Right kidney (tissue), 1 donor: Measurements from ENCODE around the gene TENT5C.

Experiments
- DNase-seq: peaks from one replicate; pipeline ENCODE4 v3.0.0-alpha.2; 2016

Gene TENT5C

DNA sequence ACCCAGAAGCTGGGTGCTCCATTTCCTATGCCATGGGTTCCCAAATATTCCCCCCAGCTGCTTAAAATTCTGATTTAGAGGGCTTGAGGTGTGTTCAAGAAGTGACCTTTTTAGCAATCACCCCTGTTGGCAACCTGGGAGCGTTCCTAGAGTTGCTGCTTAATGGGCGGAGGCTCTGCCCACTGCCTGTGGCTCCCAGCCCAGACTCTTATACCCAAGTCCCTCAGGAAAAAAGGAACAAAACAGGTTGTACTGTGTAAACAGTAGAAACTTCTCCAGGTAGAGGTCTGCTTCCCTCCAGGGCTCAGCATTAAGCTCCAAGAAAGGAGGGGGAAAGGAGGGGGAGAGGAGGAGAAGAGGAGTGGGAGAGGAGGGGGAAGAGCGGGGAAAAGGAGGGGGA lies 14.6 kb upstream of the TENT5C start:
- DNase-seq = no peak

DNA sequence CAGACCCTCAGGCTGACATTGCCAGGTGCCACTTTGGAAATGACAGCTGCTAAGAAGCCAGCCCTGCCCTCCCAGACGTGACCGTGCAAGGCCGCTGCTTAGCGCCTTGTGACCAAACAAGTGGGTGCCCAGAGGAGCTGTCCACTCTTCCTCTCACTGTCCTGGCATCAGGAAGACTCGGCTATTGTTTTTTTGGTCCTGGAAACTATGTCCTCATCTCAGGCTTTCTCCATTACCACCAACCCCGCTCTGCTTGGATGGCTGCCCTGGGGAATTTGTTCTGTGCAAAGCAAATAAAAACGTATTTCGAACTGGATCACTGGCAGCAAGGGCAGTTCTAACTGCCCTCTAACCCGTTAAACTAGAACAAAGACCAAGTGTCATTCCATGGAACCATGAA lies 13.7 kb upstream of the TENT5C start:
- DNase-seq = no peak

GRCh38 chr1:117594261-117594990 lies 11.4 kb upstream of the TENT5C start:
- DNase-seq = no peak

DNA sequence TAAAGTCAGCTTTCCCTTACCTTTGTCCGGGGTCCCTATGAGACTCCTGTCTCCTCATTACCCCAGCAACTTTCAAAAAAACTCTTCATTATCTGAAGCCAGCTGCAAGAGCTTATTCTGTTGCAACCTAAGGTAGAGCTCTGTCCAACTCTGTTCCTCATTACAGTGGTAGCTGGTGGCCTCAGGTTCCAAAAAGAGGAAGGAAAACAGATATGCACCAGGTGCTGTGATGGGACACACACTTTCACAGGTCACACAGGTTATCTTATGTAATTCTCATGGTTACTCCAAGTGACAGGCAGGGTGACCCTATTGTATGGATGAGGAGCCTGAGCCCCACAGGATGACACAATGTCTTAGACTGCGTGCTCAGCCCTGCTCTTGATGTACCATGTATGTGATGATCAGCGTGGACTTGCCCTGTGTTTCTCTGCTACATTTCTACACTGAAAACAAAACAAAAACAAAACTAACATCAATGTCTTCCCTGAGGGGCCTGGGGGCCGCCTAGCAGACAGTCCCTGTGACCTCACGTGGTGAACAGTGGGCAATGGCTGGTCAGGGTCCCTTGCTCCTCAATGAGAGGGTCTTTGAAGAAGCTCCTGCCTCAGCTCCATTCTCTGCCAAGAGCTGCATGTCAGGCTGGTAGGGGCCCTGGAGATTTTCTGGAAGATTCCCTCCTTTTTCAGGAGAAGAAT lies 9.7 kb upstream of the TENT5C start:
- DNase-seq = no peak

GRCh38 chr1:117598489-117598888 lies 7.4 kb upstream of the TENT5C start:
- no peak for DNase-seq

DNA sequence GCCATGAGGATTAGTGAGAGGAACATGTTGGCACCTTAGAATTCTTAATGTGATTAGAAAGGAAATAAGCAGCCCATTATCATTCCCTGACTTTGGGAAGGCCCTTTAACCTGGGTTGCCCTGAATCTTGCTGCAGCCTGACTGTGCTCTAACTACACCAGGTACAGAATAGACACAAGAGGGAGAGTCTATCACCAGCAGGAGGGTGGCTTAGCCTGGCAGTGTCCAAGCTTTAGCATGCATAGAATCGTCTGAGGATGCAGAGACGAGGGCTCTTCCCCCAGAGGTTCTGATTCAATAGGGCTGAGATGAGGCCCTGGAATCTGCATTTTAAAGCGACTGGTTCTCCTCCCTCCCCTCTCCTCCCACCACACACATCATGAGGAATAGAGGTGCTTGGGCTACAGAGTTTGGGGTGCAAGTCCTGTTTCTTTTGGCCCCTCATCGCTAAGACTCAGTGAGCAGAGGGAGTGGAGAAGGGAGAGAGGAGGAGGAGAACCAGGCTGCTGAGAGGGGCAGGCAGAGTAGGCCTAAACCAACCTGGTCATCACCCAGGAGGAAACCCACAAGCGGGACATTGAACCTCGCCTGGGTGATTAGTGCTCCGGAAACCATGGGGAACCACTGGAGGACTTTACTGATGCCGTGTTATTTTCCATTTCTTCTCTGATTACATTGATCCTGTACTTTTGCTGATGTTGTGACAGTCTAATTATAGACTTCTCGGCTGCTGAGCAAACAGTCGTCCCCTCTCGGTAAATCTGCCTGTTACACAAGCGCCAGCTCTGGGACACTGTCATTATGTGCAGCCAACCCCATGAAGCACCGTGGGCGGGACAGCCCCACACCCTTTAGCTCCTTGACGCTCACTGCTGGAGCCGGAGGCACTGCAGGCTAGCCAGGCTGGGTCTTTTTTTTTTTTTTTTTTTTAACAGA lies 6.3 kb upstream of the TENT5C start:
- DNase-seq = no peak

DNA sequence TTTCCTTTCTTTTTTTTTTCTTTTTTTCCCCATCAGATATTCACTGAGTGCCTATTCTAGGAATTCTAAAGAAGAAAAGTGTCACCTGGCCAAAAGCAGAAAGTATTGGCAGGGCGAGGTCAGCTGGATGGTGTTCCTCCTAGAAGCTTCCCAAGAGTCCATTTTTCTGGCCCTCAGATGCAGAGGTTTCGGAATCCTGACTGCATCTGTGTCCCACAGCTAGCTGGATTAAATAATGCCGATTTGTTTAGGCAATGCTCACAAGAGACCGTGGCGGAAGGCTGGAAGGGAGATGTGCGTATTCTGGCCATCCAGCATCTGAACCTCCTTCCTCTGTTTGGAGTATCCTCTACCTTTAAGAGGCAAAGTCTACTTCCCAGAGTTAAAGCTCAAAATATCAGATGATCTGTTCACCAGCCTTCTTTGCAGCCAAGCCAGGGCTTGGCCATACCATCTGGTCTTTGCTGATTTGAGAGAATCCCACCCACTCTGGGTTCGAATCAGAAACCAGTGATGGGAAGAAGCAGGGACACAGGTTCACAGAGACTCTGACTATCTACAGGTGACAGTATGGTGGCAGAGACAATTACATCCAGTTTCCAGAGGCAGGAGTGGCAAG lies 5.4 kb upstream of the TENT5C start:
- DNase-seq = no peak

- no peak for DNase-seq
These were observed 4.9 kb upstream of the TENT5C start for GRCh38 chr1:117600966-117601365.

DNA sequence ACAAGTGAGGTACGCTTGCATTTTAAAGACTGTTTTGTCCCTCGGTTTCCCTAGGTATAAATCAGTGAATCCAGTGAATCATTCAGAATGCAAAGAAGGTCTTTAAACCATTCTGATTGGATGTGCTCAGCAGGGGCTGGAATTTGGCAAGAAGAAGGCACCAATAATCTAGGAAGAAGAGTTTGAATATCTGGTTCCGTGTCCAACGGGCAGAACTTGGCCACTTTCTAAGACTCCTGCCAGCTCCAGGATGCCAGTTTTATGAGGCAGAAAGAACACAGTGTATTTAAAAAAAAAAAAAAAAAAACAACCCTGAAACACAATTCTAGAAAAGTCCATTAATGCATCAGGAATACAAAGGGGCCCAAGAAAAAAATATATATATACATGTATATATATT lies 3.0 kb upstream of the TENT5C start:
- DNase-seq = no peak

DNA sequence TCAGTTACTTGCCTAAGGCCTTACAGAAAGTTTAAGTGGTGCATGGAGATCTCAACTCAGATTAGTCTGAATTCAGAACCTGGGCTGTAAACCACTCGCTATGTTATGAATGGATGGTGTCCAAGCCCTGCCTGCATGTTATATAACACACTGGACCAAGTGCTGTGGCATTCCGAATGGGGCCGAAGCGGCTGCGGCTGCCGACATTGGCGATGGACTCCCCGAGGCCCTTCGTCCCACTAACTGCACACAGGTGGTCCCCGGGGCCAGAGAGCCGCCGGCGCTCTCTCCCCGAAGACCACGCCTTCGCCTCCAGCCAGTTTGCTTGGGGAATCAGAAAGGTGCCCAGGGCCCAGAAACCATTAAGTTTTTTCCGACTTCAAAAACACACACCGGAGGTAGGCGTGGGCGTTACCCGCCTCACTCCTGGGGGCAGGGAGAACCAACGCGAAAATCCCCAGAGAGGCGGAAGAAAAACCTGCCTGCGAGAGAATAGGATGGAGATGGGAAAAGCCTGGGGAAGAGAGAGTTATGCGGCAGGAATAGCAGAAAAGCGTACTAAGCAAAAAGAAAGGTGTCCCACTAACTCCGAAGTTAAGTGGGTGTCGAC lies 579 bp upstream of the TENT5C start:
- DNase-seq = peak; percentile 86

DNA sequence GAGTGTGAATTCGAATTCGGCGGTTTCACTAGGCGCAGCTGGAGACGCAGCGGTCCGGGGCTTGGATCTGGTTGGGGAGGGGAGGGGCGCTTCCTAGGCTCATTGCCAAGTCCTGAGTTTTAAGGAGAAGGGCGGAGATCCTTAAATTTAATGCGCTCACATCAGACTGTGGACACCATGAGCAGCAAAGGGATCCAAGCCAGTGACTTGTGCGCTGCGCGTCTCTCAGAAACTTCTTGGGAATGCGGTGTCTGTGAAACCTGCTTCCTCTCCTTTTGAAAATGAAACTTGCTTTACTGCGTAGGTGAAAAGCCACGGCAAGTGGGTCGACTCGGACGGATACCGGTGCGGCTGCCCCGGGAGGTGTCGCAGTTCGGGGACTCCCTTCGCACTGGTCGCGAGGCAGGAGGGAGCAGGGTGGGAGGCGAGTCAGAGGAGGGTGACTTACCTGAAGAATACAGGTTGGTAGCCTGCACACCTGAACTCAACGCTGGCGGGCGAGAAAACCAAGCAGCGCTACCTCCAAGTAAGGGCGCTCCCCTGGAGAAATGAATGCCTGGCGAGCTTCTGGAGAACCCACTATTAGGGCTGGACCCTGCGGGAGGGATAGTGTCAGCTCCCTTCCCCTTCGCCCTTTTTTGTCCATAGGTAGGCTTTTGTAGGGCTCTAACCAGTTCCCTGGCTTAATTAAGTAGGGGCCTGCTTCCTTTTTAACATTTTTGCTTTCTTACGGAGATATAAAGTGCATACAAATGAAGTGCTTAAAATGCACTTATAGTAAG lies 992 bp downstream of the TENT5C start:
- DNase-seq = no peak

- peak; percentile 36 for DNase-seq
These were observed 1.6 kb downstream of the TENT5C start for GRCh38 chr1:117607471-117607870.

GRCh38 chr1:117608115-117608615 lies 2.3 kb downstream of the TENT5C start:
- no peak for DNase-seq

DNA sequence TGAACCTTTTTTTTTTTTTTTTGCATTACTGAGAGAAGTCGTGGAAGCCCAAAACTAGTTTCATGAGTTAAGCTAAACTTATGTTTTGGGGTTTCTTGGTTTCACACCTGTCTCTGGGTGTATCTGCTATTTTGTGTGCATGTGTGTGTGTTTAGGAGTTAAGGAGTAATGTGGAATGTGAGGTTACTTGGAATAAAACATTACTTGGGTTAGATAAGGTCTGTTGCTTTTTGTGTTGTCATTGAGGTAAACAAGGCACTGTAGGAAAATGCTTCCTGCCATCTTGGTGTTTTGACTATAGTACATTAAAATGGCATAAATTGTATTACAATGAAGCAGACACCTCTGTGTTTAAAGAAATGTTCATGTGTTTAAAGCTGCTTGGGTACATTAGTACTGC lies 2.9 kb downstream of the TENT5C start:
- DNase-seq = no peak

- DNase-seq = no peak
These were observed 3.6 kb downstream of the TENT5C start for GRCh38 chr1:117609471-117609911.

GRCh38 chr1:117610036-117610435 lies 4.2 kb downstream of the TENT5C start:
- DNase-seq = no peak

- DNase-seq = no peak
These were observed 5.3 kb downstream of the TENT5C start for GRCh38 chr1:117611121-117611601.

DNA sequence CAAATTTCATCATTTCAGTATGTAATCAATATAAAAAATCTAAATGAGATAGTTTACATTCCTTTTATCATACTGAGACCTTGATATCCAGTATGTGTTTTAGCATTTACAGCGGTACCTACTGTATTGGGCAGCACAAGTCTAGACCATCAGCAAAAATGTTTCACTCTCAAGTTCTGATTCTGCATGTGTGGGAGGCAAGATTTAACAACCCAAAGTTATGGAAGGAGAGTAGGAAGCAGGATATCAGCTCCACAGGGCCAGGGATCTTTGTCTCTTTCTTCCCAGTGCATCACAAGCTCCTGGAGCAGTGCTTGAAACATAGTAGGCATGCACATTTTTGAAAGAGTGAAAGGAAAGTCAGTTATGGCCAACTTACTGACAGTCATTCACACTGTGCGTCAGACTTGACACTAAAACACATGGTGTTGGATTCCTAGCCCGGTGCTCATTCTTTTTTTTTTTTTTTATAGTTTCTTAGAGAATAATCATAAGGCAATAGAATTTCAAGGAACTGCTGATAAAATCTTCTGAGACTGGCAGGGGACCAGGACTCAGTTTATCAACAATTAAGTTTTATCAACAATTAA lies 6.1 kb downstream of the TENT5C start:
- no peak for DNase-seq

DNA sequence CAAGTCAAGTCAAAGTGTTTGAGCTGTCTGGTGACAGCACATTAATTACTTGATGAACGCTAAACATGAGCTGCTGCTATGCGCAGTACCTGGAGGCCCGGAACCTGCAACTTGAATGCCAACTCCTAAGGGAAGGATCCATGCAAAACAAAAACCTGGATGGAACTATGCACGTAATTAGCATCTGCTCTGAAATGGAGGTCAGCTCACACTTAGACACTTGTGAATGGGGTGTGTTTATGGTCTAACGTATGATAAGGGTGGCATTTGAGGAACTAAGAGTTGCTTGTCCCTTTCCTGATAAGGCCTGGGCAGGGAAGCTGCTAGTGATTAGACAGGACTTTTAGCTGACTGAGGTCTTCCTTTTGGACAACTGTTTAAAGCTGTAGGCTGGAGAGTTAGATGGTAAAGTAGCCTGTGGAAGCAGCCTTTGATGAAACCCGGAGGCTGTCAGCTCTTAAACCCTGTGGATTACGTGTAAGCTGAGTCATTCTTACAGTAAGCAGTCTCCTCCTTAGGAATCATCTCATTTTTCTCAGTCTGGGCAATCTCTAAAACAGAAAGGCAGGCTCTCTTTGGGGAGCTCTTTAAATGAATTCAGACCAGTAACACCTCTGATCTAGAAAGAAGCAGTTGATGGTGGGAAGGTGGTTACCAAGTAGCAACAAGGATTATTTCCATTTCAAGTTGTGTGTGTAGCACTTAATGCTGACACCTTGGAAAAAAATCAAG lies 6.8 kb downstream of the TENT5C start:
- no peak for DNase-seq
